ENCODE data around the gene ACTL8.
"Not testable (repeated sequence)": the region's sequence is repeated elsewhere in the genome, so short reads cannot be mapped to it uniquely, and the experiment has no call there.

Gene ACTL8

GRCh38 chr1:17744666-17745478, 10.3 kb upstream of the ACTL8 start:
- Histone ChIP-seq H4K5ac (ENCODE audit: low read length) (no peak overlapping the region), H3K27ac (ENCODE audit: low read depth, low read length) (no peak overlapping the region), H3K4me2 (ENCODE audit: low read length) (no peak overlapping the region), H2AK5ac (ENCODE audit: low read length) (no peak overlapping the region), H2BK15ac (replicated peaks; ENCODE audit: low read depth) (no peak overlapping the region), H3K56ac (ENCODE audit: low read length) (no peak overlapping the region), H3K79me2 (ENCODE audit: control insufficient read depth, insufficient read depth, low read length) (no peaks in the 10 kb centered on the region), H3K4me1 (ENCODE audit: control insufficient read depth, low read depth, low read length) (no peaks in the 10 kb centered on the region), H3K79me1 (ENCODE audit: low read length) (no peaks in the 10 kb centered on the region), H3K36me3 (ENCODE audit: control insufficient read depth, insufficient read depth, low read length) (no peaks in the 10 kb centered on the region), H3K9ac (ENCODE audit: low read length) (no peak overlapping the region), H3K4me3 (ENCODE audit: low read length) (no peak overlapping the region), H4K8ac (ENCODE audit: low read depth, low read length) (no peak overlapping the region), H3K18ac (ENCODE audit: low read length) (no peak overlapping the region), H3K27me3 (ENCODE audit: insufficient read depth, low read length, poor library complexity) (no peaks in the 10 kb centered on the region), H2BK5ac (ENCODE audit: low read length) (no peak overlapping the region), H3K23ac (ENCODE audit: low read length) (no peak overlapping the region), H2BK120ac (ENCODE audit: low read depth, low read length) (no peak overlapping the region), H3K4ac (ENCODE audit: low read depth, low read length) (no peak overlapping the region)
- WGBS (ENCODE audit: extremely low coverage, insufficient coverage, low lambda C conversion rate): no CpG with 5 or more reads among the region's 11 CpGs
- DNase-seq: no peak

- no peak overlapping the region for H3K4ac ChIP-seq (ENCODE audit: low read depth, low read length)
- no peak overlapping the region for H4K8ac ChIP-seq (ENCODE audit: low read depth, low read length)
- H3K9ac ChIP-seq (ENCODE audit: low read length): no peak overlapping the region
- no peak overlapping the region for H3K4me2 ChIP-seq (ENCODE audit: low read length)
- H3K27me3 ChIP-seq (ENCODE audit: insufficient read depth, low read length, poor library complexity): no peaks in the 10 kb centered on the region
- H3K23ac ChIP-seq (ENCODE audit: low read length): no peak overlapping the region
- H2BK15ac ChIP-seq (replicated peaks; ENCODE audit: low read depth): no peak overlapping the region
- H3K79me1 ChIP-seq (ENCODE audit: low read length): no peaks in the 10 kb centered on the region
- H3K18ac ChIP-seq (ENCODE audit: low read length): no peak overlapping the region
- no peak overlapping the region for H2AK5ac ChIP-seq (ENCODE audit: low read length)
- H2BK120ac ChIP-seq (ENCODE audit: low read depth, low read length): no peak overlapping the region
- no CpG with 5 or more reads among the region's 3 CpGs for WGBS (ENCODE audit: extremely low coverage, insufficient coverage, low lambda C conversion rate)
- no peak overlapping the region for H3K27ac ChIP-seq (ENCODE audit: low read depth, low read length)
- no peak overlapping the region for H3K4me3 ChIP-seq (ENCODE audit: low read length)
- no peaks in the 10 kb centered on the region for H3K79me2 ChIP-seq (ENCODE audit: control insufficient read depth, insufficient read depth, low read length)
- no peak overlapping the region for H3K56ac ChIP-seq (ENCODE audit: low read length)
- H4K5ac ChIP-seq (ENCODE audit: low read length): no peak overlapping the region
- H2BK5ac ChIP-seq (ENCODE audit: low read length): no peak overlapping the region
- no peaks in the 10 kb centered on the region for H3K4me1 ChIP-seq (ENCODE audit: control insufficient read depth, low read depth, low read length)
- H3K36me3 ChIP-seq (ENCODE audit: control insufficient read depth, insufficient read depth, low read length): no peaks in the 10 kb centered on the region
- no peak for DNase-seq
These were observed 9.6 kb upstream of the ACTL8 start for GRCh38 chr1:17745479-17745955.

GRCh38 chr1:17746281-17746680, 8.9 kb upstream of the ACTL8 start:
- not testable (repeated sequence) for H2BK15ac ChIP-seq (replicated peaks; ENCODE audit: low read depth); H2BK5ac ChIP-seq (ENCODE audit: low read length); H3K79me1 ChIP-seq (ENCODE audit: low read length); DNase-seq; H3K9ac ChIP-seq (ENCODE audit: low read length); H3K23ac ChIP-seq (ENCODE audit: low read length); H4K5ac ChIP-seq (ENCODE audit: low read length); H3K36me3 ChIP-seq (ENCODE audit: control insufficient read depth, insufficient read depth, low read length); H3K4me1 ChIP-seq (ENCODE audit: control insufficient read depth, low read depth, low read length); H4K8ac ChIP-seq (ENCODE audit: low read depth, low read length); H3K79me2 ChIP-seq (ENCODE audit: control insufficient read depth, insufficient read depth, low read length); H3K4me3 ChIP-seq (ENCODE audit: low read length); H3K27ac ChIP-seq (ENCODE audit: low read depth, low read length); H3K18ac ChIP-seq (ENCODE audit: low read length); H3K4me2 ChIP-seq (ENCODE audit: low read length); H3K56ac ChIP-seq (ENCODE audit: low read length); H2BK120ac ChIP-seq (ENCODE audit: low read depth, low read length); H3K4ac ChIP-seq (ENCODE audit: low read depth, low read length); H3K27me3 ChIP-seq (ENCODE audit: insufficient read depth, low read length, poor library complexity); H2AK5ac ChIP-seq (ENCODE audit: low read length)
- no CpG with 5 or more reads among the region's 2 CpGs for WGBS (ENCODE audit: extremely low coverage, insufficient coverage, low lambda C conversion rate)

- Histone ChIP-seq H2BK120ac (ENCODE audit: low read depth, low read length) (no peak overlapping the region), H3K27ac (ENCODE audit: low read depth, low read length) (no peak overlapping the region), H3K18ac (ENCODE audit: low read length) (no peak overlapping the region), H3K79me1 (ENCODE audit: low read length) (no peaks in the 10 kb centered on the region), H4K5ac (ENCODE audit: low read length) (no peak overlapping the region), H3K23ac (ENCODE audit: low read length) (no peak overlapping the region), H3K9ac (ENCODE audit: low read length) (no peak overlapping the region), H2BK15ac (replicated peaks; ENCODE audit: low read depth) (no peak overlapping the region), H3K4me1 (ENCODE audit: control insufficient read depth, low read depth, low read length) (no peaks in the 10 kb centered on the region), H3K56ac (ENCODE audit: low read length) (no peak overlapping the region), H3K4me2 (ENCODE audit: low read length) (no peak overlapping the region), H4K8ac (ENCODE audit: low read depth, low read length) (no peak overlapping the region), H3K79me2 (ENCODE audit: control insufficient read depth, insufficient read depth, low read length) (no peaks in the 10 kb centered on the region), H3K4ac (ENCODE audit: low read depth, low read length) (no peak overlapping the region), H3K36me3 (ENCODE audit: control insufficient read depth, insufficient read depth, low read length) (no peaks in the 10 kb centered on the region), H2AK5ac (ENCODE audit: low read length) (no peak overlapping the region), H3K27me3 (ENCODE audit: insufficient read depth, low read length, poor library complexity) (no peaks in the 10 kb centered on the region), H3K4me3 (ENCODE audit: low read length) (no peak overlapping the region), H2BK5ac (ENCODE audit: low read length) (no peak overlapping the region)
- WGBS (ENCODE audit: extremely low coverage, insufficient coverage, low lambda C conversion rate): no CpG with 5 or more reads among the region's 2 CpGs
- no peak for DNase-seq
These were observed 8.2 kb upstream of the ACTL8 start for GRCh38 chr1:17746920-17747319.

GRCh38 chr1:17750333-17750732, 4.8 kb upstream of the ACTL8 start:
- Histone ChIP-seq H3K4me1 (ENCODE audit: control insufficient read depth, low read depth, low read length) (no peaks in the 10 kb centered on the region), H3K9ac (ENCODE audit: low read length) (no peak overlapping the region), H4K8ac (ENCODE audit: low read depth, low read length) (no peak overlapping the region), H2BK15ac (replicated peaks; ENCODE audit: low read depth) (no peak overlapping the region), H2BK5ac (ENCODE audit: low read length) (no peak overlapping the region), H3K27me3 (ENCODE audit: insufficient read depth, low read length, poor library complexity) (no peaks in the 10 kb centered on the region), H3K27ac (ENCODE audit: low read depth, low read length) (no peak overlapping the region), H3K79me1 (ENCODE audit: low read length) (no peaks in the 10 kb centered on the region), H4K5ac (ENCODE audit: low read length) (no peak overlapping the region), H3K4me3 (ENCODE audit: low read length) (no peak overlapping the region), H3K18ac (ENCODE audit: low read length) (no peak overlapping the region), H3K36me3 (ENCODE audit: control insufficient read depth, insufficient read depth, low read length) (no peaks in the 10 kb centered on the region), H3K79me2 (ENCODE audit: control insufficient read depth, insufficient read depth, low read length) (no peaks in the 10 kb centered on the region), H3K4me2 (ENCODE audit: low read length) (no peak overlapping the region), H3K4ac (ENCODE audit: low read depth, low read length) (no peak overlapping the region), H3K56ac (ENCODE audit: low read length) (no peak overlapping the region), H2BK120ac (ENCODE audit: low read depth, low read length) (no peak overlapping the region), H2AK5ac (ENCODE audit: low read length) (no peak overlapping the region), H3K23ac (ENCODE audit: low read length) (no peak overlapping the region)
- WGBS (ENCODE audit: extremely low coverage, insufficient coverage, low lambda C conversion rate): no CpG with 5 or more reads among the region's 5 CpGs
- DNase-seq: no peak

GRCh38 chr1:17752356-17752755, 2.8 kb upstream of the ACTL8 start:
- Histone ChIP-seq H4K5ac (ENCODE audit: low read length) (no peak overlapping the region), H3K9ac (ENCODE audit: low read length) (no peak overlapping the region), H3K18ac (ENCODE audit: low read length) (no peak overlapping the region), H3K56ac (ENCODE audit: low read length) (no peak overlapping the region), H3K27me3 (ENCODE audit: insufficient read depth, low read length, poor library complexity) (no peaks in the 10 kb centered on the region), H2BK15ac (replicated peaks; ENCODE audit: low read depth) (no peak overlapping the region), H2BK5ac (ENCODE audit: low read length) (no peak overlapping the region), H3K36me3 (ENCODE audit: control insufficient read depth, insufficient read depth, low read length) (no peaks in the 10 kb centered on the region), H2BK120ac (ENCODE audit: low read depth, low read length) (no peak overlapping the region), H3K23ac (ENCODE audit: low read length) (no peak overlapping the region), H3K79me1 (ENCODE audit: low read length) (no peaks in the 10 kb centered on the region), H3K4me2 (ENCODE audit: low read length) (no peak overlapping the region), H3K4me3 (ENCODE audit: low read length) (no peak overlapping the region), H3K79me2 (ENCODE audit: control insufficient read depth, insufficient read depth, low read length) (no peaks in the 10 kb centered on the region), H4K8ac (ENCODE audit: low read depth, low read length) (no peak overlapping the region), H3K4me1 (ENCODE audit: control insufficient read depth, low read depth, low read length) (no peaks in the 10 kb centered on the region), H2AK5ac (ENCODE audit: low read length) (no peak overlapping the region), H3K4ac (ENCODE audit: low read depth, low read length) (no peak overlapping the region), H3K27ac (ENCODE audit: low read depth, low read length) (no peak overlapping the region)
- no CpG with 5 or more reads among the region's 4 CpGs for WGBS (ENCODE audit: extremely low coverage, insufficient coverage, low lambda C conversion rate)
- DNase-seq: no peak
